ENCODE data around the gene REX1BD.

The REX1BD gene

DNA sequence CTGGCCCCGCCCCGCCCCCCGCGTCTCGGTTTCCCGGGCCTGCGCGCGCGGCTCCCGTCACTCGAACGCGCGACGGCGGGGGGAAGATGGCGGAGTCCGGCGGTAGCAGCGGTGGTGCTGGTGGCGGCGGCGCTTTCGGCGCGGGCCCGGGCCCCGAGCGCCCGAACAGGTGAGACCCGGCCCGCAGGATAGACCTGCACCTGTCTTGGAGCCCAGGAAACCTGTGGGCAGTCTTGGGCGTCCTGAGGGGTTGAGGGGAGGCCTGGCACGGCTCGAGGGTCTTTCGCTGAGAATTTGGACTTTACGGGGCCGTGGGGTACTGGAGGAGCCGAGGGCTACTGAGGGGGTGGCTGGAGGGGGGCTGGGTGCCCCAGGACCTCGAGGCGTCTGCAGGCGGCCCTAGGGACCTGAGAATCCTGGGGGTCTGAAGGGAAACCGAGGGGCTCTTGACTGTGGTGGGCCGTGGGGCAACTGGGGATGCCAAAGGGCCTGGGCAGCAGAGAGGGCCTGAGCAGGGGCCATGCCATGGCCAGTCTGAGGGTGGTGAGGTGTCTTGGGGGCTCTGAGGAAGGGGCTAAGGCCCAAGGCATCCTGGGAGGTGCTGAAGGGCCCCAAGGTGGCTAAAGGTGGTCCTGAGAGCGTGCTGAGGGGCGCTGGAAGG, 48.5 kb downstream of the REX1BD start, which contains the start of gene KLHL26:
TSS of gene KLHL26 (plus strand) at position 60 of the 661 bp plus-strand sequence. CDS start at position 87, 27 bp downstream.
- TF ChIP-seq, protein P1, sequence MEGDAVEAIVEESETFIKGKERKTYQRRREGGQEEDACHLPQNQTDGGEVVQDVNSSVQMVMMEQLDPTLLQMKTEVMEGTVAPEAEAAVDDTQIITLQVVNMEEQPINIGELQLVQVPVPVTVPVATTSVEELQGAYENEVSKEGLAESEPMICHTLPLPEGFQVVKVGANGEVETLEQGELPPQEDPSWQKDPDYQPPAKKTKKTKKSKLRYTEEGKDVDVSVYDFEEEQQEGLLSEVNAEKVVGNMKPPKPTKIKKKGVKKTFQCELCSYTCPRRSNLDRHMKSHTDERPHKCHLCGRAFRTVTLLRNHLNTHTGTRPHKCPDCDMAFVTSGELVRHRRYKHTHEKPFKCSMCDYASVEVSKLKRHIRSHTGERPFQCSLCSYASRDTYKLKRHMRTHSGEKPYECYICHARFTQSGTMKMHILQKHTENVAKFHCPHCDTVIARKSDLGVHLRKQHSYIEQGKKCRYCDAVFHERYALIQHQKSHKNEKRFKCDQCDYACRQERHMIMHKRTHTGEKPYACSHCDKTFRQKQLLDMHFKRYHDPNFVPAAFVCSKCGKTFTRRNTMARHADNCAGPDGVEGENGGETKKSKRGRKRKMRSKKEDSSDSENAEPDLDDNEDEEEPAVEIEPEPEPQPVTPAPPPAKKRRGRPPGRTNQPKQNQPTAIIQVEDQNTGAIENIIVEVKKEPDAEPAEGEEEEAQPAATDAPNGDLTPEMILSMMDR (IDR thresholded peaks at IDR 0.05; ENCODE audit: low read depth, low read length): no peak
- DNase-seq: no peak
- peaks cover 3% of the 10 kb centered on the region; the same call in 1 of the 2 replicates for H3K36me3 ChIP-seq
- H3K4me3 ChIP-seq (ENCODE audit: low read depth, low read length): peak within 1 kb of the TSS; percentile 89
- no peaks in the 10 kb centered on the region for H3K9me3 ChIP-seq (ENCODE audit: severe bottlenecking)
- peak within 1 kb of the TSS; percentile 73 for H3K27ac ChIP-seq
- H3K27me3 ChIP-seq (ENCODE audit: insufficient read depth, low read depth, severe bottlenecking): no peaks in the 10 kb centered on the region

DNA sequence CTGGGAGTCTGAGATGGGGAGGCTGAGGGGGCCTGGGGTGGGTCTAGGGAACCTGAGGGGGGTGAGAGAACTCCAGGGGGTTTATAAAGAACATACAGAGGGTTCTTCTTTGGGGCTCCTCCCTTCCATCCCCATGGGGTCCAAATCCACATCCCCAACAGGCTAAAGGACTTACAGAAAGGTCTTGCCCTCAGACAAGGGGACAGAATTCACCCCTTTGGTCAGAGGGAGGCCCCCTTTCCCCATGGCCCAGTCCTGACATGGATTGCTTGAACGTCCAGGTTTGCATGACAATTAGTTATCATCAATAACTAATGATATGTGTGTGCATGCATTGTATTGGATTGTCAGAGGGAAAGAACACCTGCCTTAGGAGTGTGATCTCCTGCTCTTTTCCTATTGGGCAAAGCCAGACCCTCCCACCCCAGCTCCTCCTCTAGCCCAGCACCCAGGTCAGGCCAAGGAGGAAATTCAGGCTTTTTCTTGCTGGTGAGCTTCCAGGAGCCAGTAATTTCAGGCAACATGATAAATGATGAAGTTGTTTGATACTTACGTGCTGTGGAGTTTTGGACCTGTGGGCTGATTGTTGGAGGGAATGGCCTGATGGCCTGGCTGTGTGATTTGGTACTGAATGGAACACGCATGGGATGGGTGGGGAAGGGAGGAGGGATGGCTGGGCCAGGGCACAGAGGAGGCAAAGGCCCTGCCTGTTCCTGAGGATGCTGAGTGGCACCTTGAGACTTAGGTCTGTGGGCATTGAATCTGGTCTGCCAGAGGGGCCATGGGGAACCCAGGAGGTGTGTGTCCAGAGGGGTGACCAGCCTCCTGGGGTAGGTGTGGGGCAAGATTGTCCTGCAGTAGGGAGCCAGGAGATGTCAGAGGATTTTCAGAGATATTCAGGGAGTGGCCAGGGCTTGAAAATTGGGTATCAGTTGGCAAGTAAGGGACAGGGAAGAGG, 49.4 kb downstream of the REX1BD start:
- Histone ChIP-seq H3K36me3 (peaks cover 3% of the 10 kb centered on the region; the same call in 1 of the 2 replicates), H3K4me3 (ENCODE audit: low read depth, low read length) (peak overlapping the region; percentile 89), H3K9me3 (ENCODE audit: severe bottlenecking) (no peaks in the 10 kb centered on the region), H3K27ac (no peak overlapping the region), H3K27me3 (ENCODE audit: insufficient read depth, low read depth, severe bottlenecking) (no peaks in the 10 kb centered on the region)
- TF ChIP-seq, protein P1 (IDR thresholded peaks at IDR 0.05; ENCODE audit: low read depth, low read length): no peak
- no peak for DNase-seq

DNA sequence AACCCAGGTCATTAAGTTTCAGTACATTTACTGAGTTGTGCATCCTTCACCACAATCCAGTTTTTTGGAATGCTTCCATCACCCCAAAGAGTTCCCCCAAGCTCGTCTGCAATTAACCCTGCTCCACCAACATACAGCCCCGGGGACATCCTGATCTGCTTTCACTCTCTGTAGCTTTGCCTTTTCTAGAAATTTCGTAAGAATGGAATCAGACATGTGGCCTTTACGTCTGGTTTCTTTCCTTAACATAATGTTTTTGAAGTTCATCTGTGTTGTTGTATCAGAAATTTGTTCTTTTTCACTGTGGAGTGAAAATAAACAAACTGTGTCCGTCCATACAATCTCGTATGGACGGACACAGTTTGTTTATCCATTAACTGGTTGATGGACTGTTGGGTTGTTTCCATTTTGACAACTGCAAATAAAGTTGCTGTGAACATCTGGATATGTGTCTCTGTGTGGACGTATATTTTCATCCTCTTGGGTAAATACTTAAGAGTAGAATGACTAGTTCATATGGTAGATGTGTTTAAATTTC, 51.2 kb downstream of the REX1BD start:
- Histone ChIP-seq H3K4me3 (ENCODE audit: low read depth, low read length) (no peak overlapping the region), H3K27ac (no peak overlapping the region), H3K27me3 (ENCODE audit: insufficient read depth, low read depth, severe bottlenecking) (no peaks in the 10 kb centered on the region), H3K9me3 (ENCODE audit: severe bottlenecking) (no peaks in the 10 kb centered on the region), H3K36me3 (peaks cover 3% of the 10 kb centered on the region; the same call in 1 of the 2 replicates)
- TF ChIP-seq, protein P1 (IDR thresholded peaks at IDR 0.05; ENCODE audit: low read depth, low read length): no peak
- DNase-seq: no peak
